Measurements from ENCODE around the gene SURF2.
"Not testable (repeated sequence)": the region's sequence is repeated elsewhere in the genome, so short reads cannot be mapped to it uniquely, and the experiment has no call there.

SURF2 gene

DNA sequence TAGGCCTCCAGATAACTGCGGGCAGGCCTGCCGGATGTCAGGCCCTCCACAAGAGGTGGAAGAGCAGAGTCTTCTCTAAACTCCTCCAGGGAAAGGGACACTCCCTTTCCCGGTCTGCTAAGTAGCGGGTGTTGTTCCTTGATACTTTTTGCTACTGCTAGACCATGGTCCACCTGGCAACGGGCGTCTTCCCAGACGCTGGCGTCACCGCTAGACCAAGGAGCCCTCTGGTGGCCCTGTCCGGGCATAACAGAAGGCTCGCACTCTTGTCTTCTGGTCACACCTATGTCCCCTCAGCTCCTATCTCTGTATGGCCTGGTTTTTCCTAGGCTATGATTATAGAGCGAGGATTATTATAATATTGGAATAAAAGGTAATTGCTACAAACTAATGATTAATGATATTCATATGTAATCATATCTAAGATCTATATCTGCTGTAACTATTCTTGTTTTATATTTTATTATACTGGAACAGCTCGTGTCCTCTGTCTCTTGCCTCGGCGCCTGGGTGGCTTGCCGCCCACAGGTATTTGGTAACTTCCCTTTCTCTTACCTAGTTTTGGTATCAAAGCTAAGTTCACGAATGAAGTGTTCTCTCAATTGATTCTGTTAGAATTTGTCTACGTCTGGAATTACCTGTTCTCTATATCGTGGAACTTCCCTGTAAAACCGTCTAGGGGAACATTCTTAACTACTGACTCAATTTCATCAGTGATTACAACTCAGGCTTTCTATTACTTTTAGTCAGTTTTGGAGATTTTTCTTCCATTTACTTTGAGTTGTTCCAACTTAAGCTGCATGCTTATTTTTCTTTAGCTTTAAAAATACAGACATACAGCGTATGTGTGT lies 26.8 kb upstream of the SURF2 start:
- in situ Hi-C loops (cut with MboI; ENCODE audit: low sequenced_read_pairs): loop anchor here (10.0 kb wide), 2 partner anchors 95 to 145 kb away; no protein-coding TSS in a partner anchor

DNA sequence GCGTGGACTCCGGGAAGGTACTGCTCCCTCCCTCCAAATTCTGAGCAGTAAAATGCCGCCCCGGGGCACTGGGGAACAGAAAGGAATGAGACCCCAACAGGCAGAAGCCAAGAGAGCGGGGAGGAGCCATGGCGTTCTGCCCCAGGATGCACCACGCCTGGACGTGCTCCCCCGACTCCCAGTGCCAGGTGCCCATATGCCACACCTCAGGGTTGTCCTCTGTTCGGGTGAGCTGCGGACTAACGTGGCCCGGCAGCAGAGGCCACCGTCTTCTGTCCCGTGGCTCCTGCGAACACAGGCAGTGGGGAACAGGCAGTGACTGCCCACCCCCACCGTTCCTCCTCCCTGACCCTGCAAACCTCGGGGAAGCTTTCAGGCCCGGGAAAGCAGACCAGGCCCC lies 25.1 kb upstream of the SURF2 start:
- DNase-seq (ENCODE audit: low spot score in 2 of 2): no peak
- peaks cover 4% of the 10 kb centered on the region for H3K4me1 ChIP-seq

More for the DNA sequence above, 26.8 kb upstream of the SURF2 start:
- H3K27me3 ChIP-seq (ENCODE audit: low read depth); H3K4me1 ChIP-seq; H3K9me3 ChIP-seq; H3K4me3 ChIP-seq: not testable (repeated sequence)
- DNase-seq (ENCODE audit: low spot score in 2 of 2): peak in 1 of 2 experiments; percentile 56
- peaks cover 40% of the 10 kb centered on the region for H3K36me3 ChIP-seq (replicated peaks)

DNA sequence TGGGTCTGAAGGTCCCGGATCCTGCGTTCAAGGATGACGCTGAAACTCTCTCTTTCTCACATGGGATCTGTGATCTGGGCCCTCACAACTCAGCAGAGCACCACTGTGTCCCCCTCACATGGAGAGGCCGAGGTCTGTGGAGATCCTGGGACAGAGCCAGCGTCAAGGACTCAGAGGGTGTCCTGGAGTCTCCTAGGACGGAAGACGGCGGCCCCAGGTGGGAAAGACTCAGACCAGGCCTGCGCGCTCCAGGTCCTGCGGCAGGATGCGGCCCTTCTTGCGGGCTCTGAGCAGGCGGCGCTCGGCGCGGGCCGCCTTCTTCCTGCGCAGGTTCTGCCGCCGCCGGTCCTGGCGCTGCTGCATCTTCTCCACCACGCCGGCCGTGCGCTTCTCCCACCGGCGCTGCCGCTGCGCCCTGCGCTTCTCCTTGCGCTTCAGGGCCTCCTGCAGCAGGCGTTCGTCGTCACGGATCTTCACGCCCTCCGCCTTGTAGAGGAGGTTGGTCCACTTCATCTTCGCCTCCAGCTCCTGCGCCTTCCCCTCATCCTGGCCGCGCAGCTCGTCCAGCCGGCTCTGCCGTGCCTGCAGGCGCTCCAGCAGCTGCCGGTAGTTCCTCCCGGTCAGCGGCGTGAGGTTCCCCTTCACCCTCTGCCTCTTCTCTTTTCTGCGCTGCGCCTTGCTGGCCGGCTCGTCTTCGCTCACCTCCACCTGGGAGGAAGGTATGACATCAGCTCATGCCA lies 24.5 kb upstream of the SURF2 start:
- peaks cover 47% of the 10 kb centered on the region for H3K36me3 ChIP-seq (replicated peaks)

More for the DNA sequence above, 25.1 kb upstream of the SURF2 start:
- no peaks in the 10 kb centered on the region for H3K27me3 ChIP-seq (ENCODE audit: low read depth)
- no peaks in the 10 kb centered on the region for H3K9me3 ChIP-seq
- in situ Hi-C loops (cut with MboI; ENCODE audit: low sequenced_read_pairs): no loop called here
- H3K4me3 ChIP-seq: no peak overlapping the region
- peaks cover 47% of the 10 kb centered on the region for H3K36me3 ChIP-seq (replicated peaks)

DNA sequence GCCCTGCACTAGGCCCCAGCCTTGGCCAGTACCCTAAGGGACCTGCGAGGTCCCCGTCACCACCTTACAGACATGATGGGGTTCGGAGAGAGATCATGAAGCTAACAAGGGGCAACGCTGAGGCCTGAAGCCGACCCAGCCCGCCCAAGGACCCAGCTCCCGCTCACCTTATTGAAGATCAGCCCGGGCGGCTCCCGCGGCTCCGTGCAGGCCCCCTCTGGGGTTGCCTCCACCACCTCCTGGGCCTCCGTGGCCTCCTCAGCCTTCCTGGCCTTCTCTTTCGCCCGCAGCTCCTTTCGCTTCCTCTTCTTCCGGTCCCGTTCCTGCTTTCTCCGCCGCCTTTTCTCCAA lies 24.0 kb upstream of the SURF2 start:
- peak in 1 of 2 experiments; percentile 4 for DNase-seq (ENCODE audit: low spot score in 2 of 2)
- Histone ChIP-seq H3K9me3 (no peaks in the 10 kb centered on the region), H3K4me1 (peaks cover 10% of the 10 kb centered on the region), H3K27me3 (ENCODE audit: low read depth) (no peaks in the 10 kb centered on the region), H3K36me3 (replicated peaks) (peaks cover 47% of the 10 kb centered on the region), H3K4me3 (no peak overlapping the region)
- in situ Hi-C loops (cut with MboI; ENCODE audit: low sequenced_read_pairs): no loop called here

More for the DNA sequence above, 24.5 kb upstream of the SURF2 start:
- Histone ChIP-seq H3K4me3 (no peak overlapping the region), H3K4me1 (peaks cover 10% of the 10 kb centered on the region), H3K27me3 (ENCODE audit: low read depth) (no peaks in the 10 kb centered on the region), H3K9me3 (no peaks in the 10 kb centered on the region)
- DNase-seq (ENCODE audit: low spot score in 2 of 2): peak in 1 of 2 experiments; percentile 4
- in situ Hi-C loops (cut with MboI; ENCODE audit: low sequenced_read_pairs): no loop called here

DNA sequence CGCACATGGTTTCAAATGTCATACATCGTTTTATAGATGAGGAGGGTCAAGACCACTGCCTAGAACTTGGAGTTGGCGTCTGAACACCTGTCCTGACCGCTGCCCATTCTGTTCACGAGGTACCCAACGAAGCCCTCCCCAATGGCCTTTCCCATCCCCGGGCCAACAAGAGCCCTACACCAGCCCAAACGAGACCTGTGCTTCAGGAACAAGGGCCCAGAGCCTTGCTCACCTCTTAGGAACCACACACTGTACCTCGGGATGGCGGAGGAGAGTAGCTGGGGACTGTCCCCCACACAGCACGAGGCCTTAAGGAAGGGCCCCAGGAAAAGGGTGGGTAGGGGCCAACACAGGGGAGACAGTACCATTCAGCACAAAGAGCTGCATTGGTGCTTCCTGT lies 23.3 kb upstream of the SURF2 start:
- Histone ChIP-seq H3K9me3 (no peaks in the 10 kb centered on the region), H3K4me1 (peaks cover 10% of the 10 kb centered on the region), H3K36me3 (replicated peaks) (peaks cover 47% of the 10 kb centered on the region), H3K4me3 (no peak overlapping the region), H3K27me3 (ENCODE audit: low read depth) (no peaks in the 10 kb centered on the region)
- in situ Hi-C loops (cut with MboI; ENCODE audit: low sequenced_read_pairs): no loop called here
- peak in 1 of 2 experiments; percentile 6 for DNase-seq (ENCODE audit: low spot score in 2 of 2)

DNA sequence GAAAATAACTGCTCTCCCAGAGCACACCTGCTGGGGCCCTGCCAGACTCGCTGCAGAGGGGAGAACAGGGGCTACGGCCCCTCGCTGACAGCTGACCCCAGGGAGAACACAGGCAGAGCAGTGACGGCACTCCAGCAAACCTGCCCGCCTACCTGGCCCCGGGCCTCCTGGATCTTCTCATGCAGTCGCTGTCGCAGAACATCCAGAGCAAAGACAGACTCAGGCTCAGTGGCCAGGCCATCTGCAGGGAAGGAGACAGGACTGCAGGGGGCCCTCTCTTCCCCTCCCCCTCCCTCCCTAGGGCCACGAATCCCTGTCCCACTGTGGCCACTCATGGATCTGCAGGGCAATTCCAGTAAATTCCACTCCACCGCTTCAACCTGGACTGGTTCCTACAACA lies 22.8 kb upstream of the SURF2 start:
- peaks cover 47% of the 10 kb centered on the region for H3K36me3 ChIP-seq (replicated peaks)

DNA sequence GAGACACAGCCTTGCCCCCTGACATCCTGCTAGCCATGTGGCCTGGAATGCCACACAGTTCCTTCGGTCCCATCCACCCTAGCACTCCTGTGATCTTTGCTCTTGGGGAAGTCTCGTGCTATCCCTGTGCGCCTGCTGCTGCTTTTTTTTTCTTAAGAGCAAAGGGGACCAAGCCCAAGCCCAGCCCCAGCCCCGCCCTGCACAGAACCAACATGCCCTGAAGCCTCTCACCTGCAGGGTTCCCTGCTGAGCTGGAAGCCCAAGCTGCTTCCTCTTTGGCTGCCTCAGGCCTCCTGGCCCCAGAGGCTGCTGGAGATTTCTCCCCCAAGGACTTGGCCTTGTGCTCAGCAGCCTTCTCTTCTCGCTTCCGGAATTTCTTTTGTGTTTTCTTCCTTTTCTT lies 22.2 kb upstream of the SURF2 start:
- Histone ChIP-seq H3K36me3 (replicated peaks) (peaks cover 47% of the 10 kb centered on the region), H3K4me3 (peak overlapping the region; percentile 99; the same call in 1 of the 2 replicates), H3K9me3 (no peaks in the 10 kb centered on the region), H3K27me3 (ENCODE audit: low read depth) (no peaks in the 10 kb centered on the region), H3K4me1 (peaks cover 10% of the 10 kb centered on the region)
- in situ Hi-C loops (cut with MboI; ENCODE audit: low sequenced_read_pairs): no loop called here
- peak in 1 of 2 experiments; percentile 6 for DNase-seq (ENCODE audit: low spot score in 2 of 2)

More for the DNA sequence above, 22.8 kb upstream of the SURF2 start:
- no peaks in the 10 kb centered on the region for H3K27me3 ChIP-seq (ENCODE audit: low read depth)
- peak in 1 of 2 experiments; percentile 12 for DNase-seq (ENCODE audit: low spot score in 2 of 2)
- peaks cover 10% of the 10 kb centered on the region for H3K4me1 ChIP-seq
- in situ Hi-C loops (cut with MboI; ENCODE audit: low sequenced_read_pairs): no loop called here
- H3K4me3 ChIP-seq: no peak overlapping the region
- H3K9me3 ChIP-seq: no peaks in the 10 kb centered on the region

DNA sequence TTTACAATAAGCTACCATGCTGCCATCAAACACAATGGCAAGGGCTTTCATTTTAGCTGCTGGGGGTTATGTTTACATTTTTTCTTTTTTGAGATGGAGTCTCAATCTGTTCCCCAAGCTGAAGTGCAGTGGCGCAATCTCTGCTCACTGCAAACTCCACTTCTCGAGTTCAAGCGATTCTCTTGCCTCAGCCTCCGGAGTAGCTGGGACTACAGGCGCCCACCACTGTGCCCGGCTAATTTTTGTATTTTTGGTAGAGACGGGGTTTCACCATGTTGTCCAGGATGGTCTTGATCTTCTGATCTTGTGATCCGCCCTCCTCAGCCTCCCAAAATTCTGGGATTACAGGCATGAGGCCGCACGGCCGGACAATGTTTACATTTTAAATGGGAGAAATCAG lies 21.5 kb upstream of the SURF2 start:
- peaks cover 49% of the 10 kb centered on the region for H3K36me3 ChIP-seq (replicated peaks)
- peak overlapping the region; percentile 99 for H3K4me3 ChIP-seq
- in situ Hi-C loops (cut with MboI; ENCODE audit: low sequenced_read_pairs); H3K9me3 ChIP-seq; H3K27me3 ChIP-seq (ENCODE audit: low read depth): not testable (repeated sequence)
- H3K4me1 ChIP-seq: peaks cover 10% of the 10 kb centered on the region
- peak in 1 of 2 experiments; percentile 5 for DNase-seq (ENCODE audit: low spot score in 2 of 2)

DNA sequence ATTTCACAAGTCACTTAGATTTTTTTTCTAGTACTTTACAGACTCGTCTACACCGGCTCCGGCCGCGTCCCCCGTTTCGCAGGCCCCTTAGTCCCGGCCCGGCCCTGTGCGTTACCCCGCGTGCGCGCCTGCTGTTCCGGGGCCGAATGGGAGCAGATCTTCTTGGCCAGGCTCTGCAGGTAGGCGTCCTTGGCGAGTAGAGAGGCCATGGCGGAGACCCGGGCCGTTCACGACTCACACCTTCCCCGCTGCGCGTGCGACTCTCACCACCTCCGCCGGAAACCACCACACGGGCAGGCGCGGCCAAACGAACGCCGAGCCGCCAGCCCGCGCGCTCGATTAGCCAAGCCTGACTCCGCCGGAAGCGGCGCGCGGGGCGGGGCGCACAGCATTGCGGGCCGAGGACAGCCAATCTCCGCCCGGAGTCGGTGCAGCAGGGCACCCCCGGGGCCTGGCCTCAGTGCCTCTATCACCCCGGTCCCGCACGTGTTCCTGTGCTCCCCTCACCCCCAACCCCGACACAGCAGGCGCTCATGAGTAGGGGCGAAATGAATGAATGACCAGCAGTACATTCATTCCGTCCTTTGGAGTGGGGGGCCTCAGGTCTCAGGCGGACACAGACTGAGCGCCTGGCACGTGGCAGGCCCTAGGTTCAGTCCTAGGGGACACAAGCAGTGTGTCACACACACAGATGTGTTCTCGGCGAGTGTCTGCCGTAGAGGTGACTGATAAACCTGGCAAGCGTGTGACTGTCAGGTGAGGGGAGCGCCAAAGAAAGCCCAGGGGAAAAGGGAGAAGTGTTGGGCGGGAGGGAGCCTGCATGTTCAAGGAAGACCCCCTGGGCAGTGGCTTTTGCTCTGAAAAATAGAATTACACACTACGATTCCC lies 20.2 kb upstream of the SURF2 start, which contains the start of gene SURF6:
SURF6 (minus strand) TSS at position 265 of the 888 bp plus-strand sequence; CDS start at position 209, 56 bp downstream.
- H3K4me1 ChIP-seq: peaks cover 10% of the 10 kb centered on the region
- peak within 1 kb of the TSS; percentile 99 for H3K4me3 ChIP-seq
- no peaks in the 10 kb centered on the region for H3K9me3 ChIP-seq
- no peaks in the 10 kb centered on the region for H3K27me3 ChIP-seq (ENCODE audit: low read depth)
- peak; percentile 79 to 94 for DNase-seq (ENCODE audit: low spot score in 2 of 2)
- in situ Hi-C loops (cut with MboI; ENCODE audit: low sequenced_read_pairs): no loop called here
- H3K36me3 ChIP-seq (replicated peaks): peaks cover 53% of the 10 kb centered on the region

DNA sequence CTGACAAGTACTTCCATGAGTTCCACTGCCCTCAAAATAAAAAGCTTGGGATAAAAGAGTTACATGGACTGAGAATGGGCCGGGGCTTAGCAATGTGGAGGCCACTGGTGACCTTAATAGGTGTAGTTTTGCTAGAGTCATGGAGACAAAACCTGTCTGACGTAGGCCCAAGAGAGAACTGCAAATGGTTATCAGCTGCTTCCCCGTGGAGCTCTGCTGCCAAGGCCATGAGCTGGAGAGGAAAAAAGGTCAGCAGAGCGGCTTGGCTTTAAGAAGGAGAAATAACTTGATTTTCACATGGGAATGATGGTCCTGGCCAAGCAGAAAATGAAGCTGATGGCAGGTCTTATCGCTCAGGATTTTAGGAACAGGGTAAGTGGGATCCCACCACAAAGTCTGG lies 16.7 kb upstream of the SURF2 start:
- Histone ChIP-seq H3K9me3 (no peaks in the 10 kb centered on the region), H3K4me1 (peaks cover 8% of the 10 kb centered on the region), H3K4me3 (no peak overlapping the region), H3K36me3 (replicated peaks) (peaks cover 51% of the 10 kb centered on the region), H3K27me3 (ENCODE audit: low read depth) (no peaks in the 10 kb centered on the region)
- DNase-seq (ENCODE audit: low spot score in 2 of 2): no peak
- in situ Hi-C loops (cut with MboI; ENCODE audit: low sequenced_read_pairs): loop anchor here (10.0 kb wide), 1 partner anchor 145 kb away; no protein-coding TSS in a partner anchor

DNA sequence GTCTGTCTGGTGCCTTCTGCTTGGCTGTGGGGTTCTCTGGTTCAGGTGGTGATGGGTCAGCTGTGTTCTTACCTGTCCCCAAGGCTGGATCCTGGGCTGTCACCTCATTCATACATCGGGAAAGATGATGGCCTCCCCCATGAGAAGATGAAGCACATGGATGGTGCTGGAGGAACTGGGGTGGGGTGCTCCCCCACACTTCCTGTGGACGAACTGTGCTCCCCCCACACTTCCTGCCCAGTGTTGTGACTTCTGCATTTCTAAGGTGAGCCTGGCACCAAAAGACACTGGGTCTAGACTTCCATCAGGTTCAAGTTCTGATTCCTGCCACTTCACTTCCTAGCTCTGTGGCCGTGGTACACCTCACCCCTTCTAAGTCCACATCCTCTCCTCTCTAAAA lies 16.1 kb upstream of the SURF2 start:
- H3K4me1 ChIP-seq: peaks cover 6% of the 10 kb centered on the region
- in situ Hi-C loops (cut with MboI; ENCODE audit: low sequenced_read_pairs): loop anchor here (10.0 kb wide), 1 partner anchor 145 kb away; no protein-coding TSS in a partner anchor

DNA sequence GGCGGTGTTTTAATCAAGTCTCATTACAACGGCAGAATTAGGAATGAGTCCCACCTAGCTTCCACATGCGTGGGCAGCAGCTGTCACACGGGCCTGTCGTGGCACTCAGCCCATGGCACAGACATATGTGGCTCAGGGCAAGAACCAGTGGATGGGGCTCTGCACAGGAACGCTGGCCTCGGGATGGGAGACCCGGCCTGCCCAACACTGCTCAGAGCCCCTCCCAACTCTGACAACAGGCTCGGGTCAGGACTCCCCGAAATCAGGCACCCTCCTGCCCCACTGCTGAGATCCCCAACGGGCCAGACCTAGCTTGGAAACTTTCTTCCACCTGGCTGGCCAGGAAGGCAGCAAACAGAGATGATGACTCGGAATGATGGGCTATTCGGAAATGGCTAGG lies 15.4 kb upstream of the SURF2 start:
- H3K4me1 ChIP-seq: peaks cover 6% of the 10 kb centered on the region
- no peaks in the 10 kb centered on the region for H3K9me3 ChIP-seq
- no peak overlapping the region for H3K4me3 ChIP-seq
- in situ Hi-C loops (cut with MboI; ENCODE audit: low sequenced_read_pairs): loop anchor here (10.0 kb wide), 1 partner anchor 144 kb away; no protein-coding TSS in a partner anchor
- H3K36me3 ChIP-seq (replicated peaks): peaks cover 58% of the 10 kb centered on the region
- H3K27me3 ChIP-seq (ENCODE audit: low read depth): no peaks in the 10 kb centered on the region
- DNase-seq (ENCODE audit: low spot score in 2 of 2): no peak

More for the DNA sequence above, 16.1 kb upstream of the SURF2 start:
- DNase-seq (ENCODE audit: low spot score in 2 of 2): no peak
- Histone ChIP-seq H3K4me3 (no peak overlapping the region), H3K9me3 (no peaks in the 10 kb centered on the region), H3K27me3 (ENCODE audit: low read depth) (no peaks in the 10 kb centered on the region), H3K36me3 (replicated peaks) (peaks cover 54% of the 10 kb centered on the region)

All from HAP-1 (cell line).